ENCODE data around the gene KLHL17. TPM values are rescaled to one million over a fixed set of nuclear protein-coding genes. Genes with fewer than 3 reads are reported as not detected.

The KLHL17 gene
- total and polyA plus RNA-seq, 9 of the 15 experiments (the other 6 are each of a cell fraction or from before 2014, with no cell fraction given), result 0.14 to 84.8 (median 13.0) TPM

GRCh38 chr1:1004780-1005697, 44.7 kb downstream of the KLHL17 start (continued):
- TF ChIP-seq, protein P1, sequence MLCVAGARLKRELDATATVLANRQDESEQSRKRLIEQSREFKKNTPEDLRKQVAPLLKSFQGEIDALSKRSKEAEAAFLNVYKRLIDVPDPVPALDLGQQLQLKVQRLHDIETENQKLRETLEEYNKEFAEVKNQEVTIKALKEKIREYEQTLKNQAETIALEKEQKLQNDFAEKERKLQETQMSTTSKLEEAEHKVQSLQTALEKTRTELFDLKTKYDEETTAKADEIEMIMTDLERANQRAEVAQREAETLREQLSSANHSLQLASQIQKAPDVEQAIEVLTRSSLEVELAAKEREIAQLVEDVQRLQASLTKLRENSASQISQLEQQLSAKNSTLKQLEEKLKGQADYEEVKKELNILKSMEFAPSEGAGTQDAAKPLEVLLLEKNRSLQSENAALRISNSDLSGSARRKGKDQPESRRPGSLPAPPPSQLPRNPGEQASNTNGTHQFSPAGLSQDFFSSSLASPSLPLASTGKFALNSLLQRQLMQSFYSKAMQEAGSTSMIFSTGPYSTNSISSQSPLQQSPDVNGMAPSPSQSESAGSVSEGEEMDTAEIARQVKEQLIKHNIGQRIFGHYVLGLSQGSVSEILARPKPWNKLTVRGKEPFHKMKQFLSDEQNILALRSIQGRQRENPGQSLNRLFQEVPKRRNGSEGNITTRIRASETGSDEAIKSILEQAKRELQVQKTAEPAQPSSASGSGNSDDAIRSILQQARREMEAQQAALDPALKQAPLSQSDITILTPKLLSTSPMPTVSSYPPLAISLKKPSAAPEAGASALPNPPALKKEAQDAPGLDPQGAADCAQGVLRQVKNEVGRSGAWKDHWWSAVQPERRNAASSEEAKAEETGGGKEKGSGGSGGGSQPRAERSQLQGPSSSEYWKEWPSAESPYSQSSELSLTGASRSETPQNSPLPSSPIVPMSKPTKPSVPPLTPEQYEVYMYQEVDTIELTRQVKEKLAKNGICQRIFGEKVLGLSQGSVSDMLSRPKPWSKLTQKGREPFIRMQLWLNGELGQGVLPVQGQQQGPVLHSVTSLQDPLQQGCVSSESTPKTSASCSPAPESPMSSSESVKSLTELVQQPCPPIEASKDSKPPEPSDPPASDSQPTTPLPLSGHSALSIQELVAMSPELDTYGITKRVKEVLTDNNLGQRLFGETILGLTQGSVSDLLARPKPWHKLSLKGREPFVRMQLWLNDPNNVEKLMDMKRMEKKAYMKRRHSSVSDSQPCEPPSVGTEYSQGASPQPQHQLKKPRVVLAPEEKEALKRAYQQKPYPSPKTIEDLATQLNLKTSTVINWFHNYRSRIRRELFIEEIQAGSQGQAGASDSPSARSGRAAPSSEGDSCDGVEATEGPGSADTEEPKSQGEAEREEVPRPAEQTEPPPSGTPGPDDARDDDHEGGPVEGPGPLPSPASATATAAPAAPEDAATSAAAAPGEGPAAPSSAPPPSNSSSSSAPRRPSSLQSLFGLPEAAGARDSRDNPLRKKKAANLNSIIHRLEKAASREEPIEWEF (CRISPR knock-in tag; IDR thresholded peaks at IDR 0.05), result no peak
- peak; percentile 10 for TF ChIP-seq ZNF280A (IDR thresholded peaks at IDR 0.05; ENCODE audit: low read depth, partially characterized antibody)
- no peak for TF ChIP-seq BRF1 (IDR thresholded peaks at IDR 0.05; ENCODE audit: borderline replicate concordance, extremely low read depth, insufficient read length)
- TF ChIP-seq ZNF764 (CRISPR knock-in tag; IDR thresholded peaks at IDR 0.05; ENCODE audit: low read depth), result no peak
- TF ChIP-seq GTF2B (IDR thresholded peaks at IDR 0.05; ENCODE audit: extremely low read depth, insufficient read length), result no peak
- peak; percentile 73 for TF ChIP-seq SMARCE1 (IDR thresholded peaks at IDR 0.05)
- TF ChIP-seq WHSC1 (IDR thresholded peaks at IDR 0.05; ENCODE audit: low read length), result no peak
- TF ChIP-seq ZFP30 (CRISPR knock-in tag; IDR thresholded peaks at IDR 0.05; ENCODE audit: borderline replicate concordance), result no peak
- TF ChIP-seq SREBF1 (IDR thresholded peaks at IDR 0.05; ENCODE audit: borderline replicate concordance, low read depth, low read length), result no peak
- peak; percentile 47 for TF ChIP-seq PHF20 (IDR thresholded peaks at IDR 0.05; ENCODE audit: partially characterized antibody)
- TF ChIP-seq SIN3B (IDR thresholded peaks at IDR 0.05; ENCODE audit: low read depth), result no peak
- TF ChIP-seq HOXB6 (CRISPR knock-in tag; IDR thresholded peaks at IDR 0.05; ENCODE audit: borderline replicate concordance), result no peak
- TF ChIP-seq ZNF551 (CRISPR knock-in tag; IDR thresholded peaks at IDR 0.05), result no peak
- TF ChIP-seq GATAD2B (IDR thresholded peaks at IDR 0.05; ENCODE audit: borderline replicate concordance), result no peak
- no peak for TF ChIP-seq FOXP1 (CRISPR knock-in tag; IDR thresholded peaks at IDR 0.05)
- TF ChIP-seq RBBP5 (IDR thresholded peaks at IDR 0.05; ENCODE audit: borderline replicate concordance, insufficient read depth, low read length, poor library complexity, severe bottlenecking), result peak; percentile 44
- TF ChIP-seq SMAD3 (CRISPR knock-in tag; conservative IDR thresholded peaks at IDR 0.05), result peak; percentile 61; the same call in 1 of the 2 replicates
